ENCODE results near the gene MOCOS.

DNA sequence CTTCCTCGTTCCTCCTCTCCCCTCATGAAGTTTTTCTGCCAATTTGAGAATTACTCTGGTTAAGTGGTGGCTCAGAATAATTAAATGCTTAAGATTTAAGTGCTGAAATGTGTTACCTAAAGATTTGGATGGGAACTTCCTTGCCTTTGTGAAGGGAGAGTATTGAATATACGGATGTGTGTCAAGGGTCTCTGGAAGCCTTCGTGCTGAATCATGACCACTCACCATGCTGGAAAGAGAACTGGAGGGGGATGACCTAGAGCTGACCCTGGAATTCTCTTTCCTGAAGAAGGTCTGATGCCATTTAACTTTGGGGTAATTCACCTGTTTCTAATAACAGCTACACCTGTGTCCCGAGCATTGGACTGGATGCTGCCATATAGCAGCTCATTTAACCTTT, 2.2 kb downstream of the MOCOS start:
- TF ChIP-seq POLR2A (IDR thresholded peaks at IDR 0.05; ENCODE audit: borderline replicate concordance, extremely low read depth, insufficient read depth, insufficient read length) (no peak), POLR2AphosphoS5 (IDR thresholded peaks at IDR 0.05; ENCODE audit: low read depth, low read length) (no peak), SIN3A (IDR thresholded peaks at IDR 0.05; ENCODE audit: low read depth) (no peak), EZH2 (IDR thresholded peaks at IDR 0.05) (no peak), ZNF274 (IDR thresholded peaks at IDR 0.05; ENCODE audit: low read depth, low read length) (no peak), CEBPB (IDR thresholded peaks at IDR 0.05; ENCODE audit: low read depth) (no peak), JUND (IDR thresholded peaks at IDR 0.05) (no peak), YY1 (IDR thresholded peaks at IDR 0.05; ENCODE audit: extremely low read depth, insufficient replicate concordance, low read depth, low read length) (no peak)
- TF ChIP-seq, protein P1, sequence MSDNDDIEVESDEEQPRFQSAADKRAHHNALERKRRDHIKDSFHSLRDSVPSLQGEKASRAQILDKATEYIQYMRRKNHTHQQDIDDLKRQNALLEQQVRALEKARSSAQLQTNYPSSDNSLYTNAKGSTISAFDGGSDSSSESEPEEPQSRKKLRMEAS (IDR thresholded peaks at IDR 0.05): no peak
- TF ChIP-seq, protein P2, sequence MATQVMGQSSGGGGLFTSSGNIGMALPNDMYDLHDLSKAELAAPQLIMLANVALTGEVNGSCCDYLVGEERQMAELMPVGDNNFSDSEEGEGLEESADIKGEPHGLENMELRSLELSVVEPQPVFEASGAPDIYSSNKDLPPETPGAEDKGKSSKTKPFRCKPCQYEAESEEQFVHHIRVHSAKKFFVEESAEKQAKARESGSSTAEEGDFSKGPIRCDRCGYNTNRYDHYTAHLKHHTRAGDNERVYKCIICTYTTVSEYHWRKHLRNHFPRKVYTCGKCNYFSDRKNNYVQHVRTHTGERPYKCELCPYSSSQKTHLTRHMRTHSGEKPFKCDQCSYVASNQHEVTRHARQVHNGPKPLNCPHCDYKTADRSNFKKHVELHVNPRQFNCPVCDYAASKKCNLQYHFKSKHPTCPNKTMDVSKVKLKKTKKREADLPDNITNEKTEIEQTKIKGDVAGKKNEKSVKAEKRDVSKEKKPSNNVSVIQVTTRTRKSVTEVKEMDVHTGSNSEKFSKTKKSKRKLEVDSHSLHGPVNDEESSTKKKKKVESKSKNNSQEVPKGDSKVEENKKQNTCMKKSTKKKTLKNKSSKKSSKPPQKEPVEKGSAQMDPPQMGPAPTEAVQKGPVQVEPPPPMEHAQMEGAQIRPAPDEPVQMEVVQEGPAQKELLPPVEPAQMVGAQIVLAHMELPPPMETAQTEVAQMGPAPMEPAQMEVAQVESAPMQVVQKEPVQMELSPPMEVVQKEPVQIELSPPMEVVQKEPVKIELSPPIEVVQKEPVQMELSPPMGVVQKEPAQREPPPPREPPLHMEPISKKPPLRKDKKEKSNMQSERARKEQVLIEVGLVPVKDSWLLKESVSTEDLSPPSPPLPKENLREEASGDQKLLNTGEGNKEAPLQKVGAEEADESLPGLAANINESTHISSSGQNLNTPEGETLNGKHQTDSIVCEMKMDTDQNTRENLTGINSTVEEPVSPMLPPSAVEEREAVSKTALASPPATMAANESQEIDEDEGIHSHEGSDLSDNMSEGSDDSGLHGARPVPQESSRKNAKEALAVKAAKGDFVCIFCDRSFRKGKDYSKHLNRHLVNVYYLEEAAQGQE (IDR thresholded peaks at IDR 0.05; ENCODE audit: low read depth): no peak
- TF ChIP-seq, protein P3, sequence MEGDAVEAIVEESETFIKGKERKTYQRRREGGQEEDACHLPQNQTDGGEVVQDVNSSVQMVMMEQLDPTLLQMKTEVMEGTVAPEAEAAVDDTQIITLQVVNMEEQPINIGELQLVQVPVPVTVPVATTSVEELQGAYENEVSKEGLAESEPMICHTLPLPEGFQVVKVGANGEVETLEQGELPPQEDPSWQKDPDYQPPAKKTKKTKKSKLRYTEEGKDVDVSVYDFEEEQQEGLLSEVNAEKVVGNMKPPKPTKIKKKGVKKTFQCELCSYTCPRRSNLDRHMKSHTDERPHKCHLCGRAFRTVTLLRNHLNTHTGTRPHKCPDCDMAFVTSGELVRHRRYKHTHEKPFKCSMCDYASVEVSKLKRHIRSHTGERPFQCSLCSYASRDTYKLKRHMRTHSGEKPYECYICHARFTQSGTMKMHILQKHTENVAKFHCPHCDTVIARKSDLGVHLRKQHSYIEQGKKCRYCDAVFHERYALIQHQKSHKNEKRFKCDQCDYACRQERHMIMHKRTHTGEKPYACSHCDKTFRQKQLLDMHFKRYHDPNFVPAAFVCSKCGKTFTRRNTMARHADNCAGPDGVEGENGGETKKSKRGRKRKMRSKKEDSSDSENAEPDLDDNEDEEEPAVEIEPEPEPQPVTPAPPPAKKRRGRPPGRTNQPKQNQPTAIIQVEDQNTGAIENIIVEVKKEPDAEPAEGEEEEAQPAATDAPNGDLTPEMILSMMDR (IDR thresholded peaks at IDR 0.05 in 2 of 3, conservative IDR thresholded peaks at IDR 0.05 in 1 of 3; ENCODE audit: borderline replicate concordance in 1 of 3, insufficient read depth in 1 of 3, low read depth in 2 of 3, low read length in 2 of 3): no peak
